DND-41 (cell line): ENCODE results near the gene DPP6.

ENCODE experiments used
- ATAC-seq: fragments of 200-7000 bp; cut with Tn5 transposase; 3 replicates; pipeline ENCODE4 v1.9.1; 2021; ENCODE audit warnings: low read depth; ENCODE audit not compliant: insufficient read depth
- DNase-seq: peaks from one replicate; pipeline ENCODE4 v3.0.0-alpha.2; 2020
- H2AFZ ChIP-seq: 2 replicates; pipeline ENCODE4 v1.6.0; 2012; ENCODE audit warnings: low read depth, low read length
- H3K27ac ChIP-seq: 2 replicates; pipeline ENCODE4 v1.5.1; 2012; ENCODE audit warnings: low read length, inconsistent platforms
- H3K27me3 ChIP-seq: fragments of 200-600 bp; sonication (generic); 2 replicates; pipeline ENCODE4 v1.6.0; 2012; ENCODE audit warnings: low read length, mild to moderate bottlenecking, inconsistent platforms; ENCODE audit not compliant: insufficient read depth, poor library complexity
- H3K36me3 ChIP-seq: 2 replicates; pipeline ENCODE4 v1.5.1; 2012; ENCODE audit warnings: low read length, inconsistent platforms; ENCODE audit not compliant: insufficient read depth
- H3K4me1 ChIP-seq: 2 replicates; pipeline ENCODE4 v1.5.1; 2012; ENCODE audit warnings: mild to moderate bottlenecking, low read length; ENCODE audit not compliant: insufficient read depth
- H3K4me2 ChIP-seq: 2 replicates; pipeline ENCODE4 v1.6.0; 2012; ENCODE audit warnings: mild to moderate bottlenecking, moderate library complexity, low read length, inconsistent platforms; ENCODE audit not compliant: insufficient read depth
- H3K4me3 ChIP-seq, 2 experiments: fragments of 200-600 bp in 1 of 2; shearing (Covaris generic) in 1 of 2; 2 replicates each; pipeline ENCODE4 v1.5.1; 2012 to 2016; ENCODE audit warnings: inconsistent platforms in 2 of 2, low read length in 2 of 2, mild to moderate bottlenecking in 2 of 2, low read depth in 1 of 2, moderate library complexity in 1 of 2
- H3K79me2 ChIP-seq: 2 replicates; pipeline ENCODE4 v1.6.0; 2012; ENCODE audit warnings: low read length, inconsistent platforms; ENCODE audit not compliant: insufficient read depth
- H3K9ac ChIP-seq: 2 replicates; pipeline ENCODE4 v1.6.0; 2012; ENCODE audit warnings: low read depth, mild to moderate bottlenecking, inconsistent platforms, low read length, moderate library complexity
- H3K9me3 ChIP-seq: 2 replicates; pipeline ENCODE4 v1.5.1; 2012; ENCODE audit warnings: low read length, moderate library complexity, mild to moderate bottlenecking, inconsistent platforms; ENCODE audit not compliant: insufficient read depth, severe bottlenecking
- H4K20me1 ChIP-seq: 2 replicates; pipeline ENCODE4 v1.6.0; 2012; ENCODE audit warnings: low read length; ENCODE audit not compliant: insufficient read depth
- EZH2 ChIP-seq: IDR thresholded peaks from 3 replicates; pipeline ENCODE4 v1.6.1; 2012; ENCODE audit warnings: borderline replicate concordance, low read depth, mild to moderate bottlenecking, moderate library complexity, low read length, inconsistent platforms; ENCODE audit not compliant: severe bottlenecking
- TF ChIP-seq, protein P1 (sequence below): IDR thresholded peaks from 2 replicates; pipeline ENCODE4 v1.5.1; 2012; ENCODE audit warnings: borderline replicate concordance, low read length, moderate library complexity, mild to moderate bottlenecking; ENCODE audit not compliant: poor library complexity, severe bottlenecking; ENCODE audit errors: extremely low read depth

DPP6 gene

DNA sequence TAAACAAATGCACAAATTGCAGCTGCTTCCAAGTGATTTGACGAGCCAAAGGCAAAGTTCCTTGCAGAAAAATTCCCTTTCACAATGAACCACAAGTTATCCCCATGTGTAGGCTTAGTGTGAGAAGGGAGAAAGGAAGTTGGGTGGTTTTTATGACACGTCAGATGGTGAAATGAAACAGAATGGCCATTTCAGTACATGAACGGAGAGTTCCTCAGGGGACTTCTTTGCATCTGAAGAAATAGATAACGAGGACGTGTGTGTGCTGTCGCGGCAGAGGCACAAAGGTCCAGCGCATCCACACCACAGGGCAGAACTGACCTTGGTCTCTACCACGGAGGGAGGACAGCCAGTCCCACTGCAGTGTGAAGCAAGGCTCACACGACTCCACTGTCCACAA lies 814.9 kb downstream of the DPP6 start:
- Histone ChIP-seq H3K36me3 (no peaks in the 10 kb centered on the region), H3K4me2 (no peak overlapping the region), H4K20me1 (no peaks in the 10 kb centered on the region), H3K4me1 (no peaks in the 10 kb centered on the region), H2AFZ (no peak overlapping the region), H3K9ac (no peak overlapping the region), H3K27ac (no peak overlapping the region), H3K9me3 (no peaks in the 10 kb centered on the region), H3K79me2 (no peaks in the 10 kb centered on the region), H3K4me3 (no peak overlapping the region), H3K27me3 (peaks cover 8% of the 10 kb centered on the region)
- ATAC-seq (no peak), DNase-seq (no peak)
- no peak for TF ChIP-seq EZH2
- TF ChIP-seq, protein P1, sequence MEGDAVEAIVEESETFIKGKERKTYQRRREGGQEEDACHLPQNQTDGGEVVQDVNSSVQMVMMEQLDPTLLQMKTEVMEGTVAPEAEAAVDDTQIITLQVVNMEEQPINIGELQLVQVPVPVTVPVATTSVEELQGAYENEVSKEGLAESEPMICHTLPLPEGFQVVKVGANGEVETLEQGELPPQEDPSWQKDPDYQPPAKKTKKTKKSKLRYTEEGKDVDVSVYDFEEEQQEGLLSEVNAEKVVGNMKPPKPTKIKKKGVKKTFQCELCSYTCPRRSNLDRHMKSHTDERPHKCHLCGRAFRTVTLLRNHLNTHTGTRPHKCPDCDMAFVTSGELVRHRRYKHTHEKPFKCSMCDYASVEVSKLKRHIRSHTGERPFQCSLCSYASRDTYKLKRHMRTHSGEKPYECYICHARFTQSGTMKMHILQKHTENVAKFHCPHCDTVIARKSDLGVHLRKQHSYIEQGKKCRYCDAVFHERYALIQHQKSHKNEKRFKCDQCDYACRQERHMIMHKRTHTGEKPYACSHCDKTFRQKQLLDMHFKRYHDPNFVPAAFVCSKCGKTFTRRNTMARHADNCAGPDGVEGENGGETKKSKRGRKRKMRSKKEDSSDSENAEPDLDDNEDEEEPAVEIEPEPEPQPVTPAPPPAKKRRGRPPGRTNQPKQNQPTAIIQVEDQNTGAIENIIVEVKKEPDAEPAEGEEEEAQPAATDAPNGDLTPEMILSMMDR = no peak

DNA sequence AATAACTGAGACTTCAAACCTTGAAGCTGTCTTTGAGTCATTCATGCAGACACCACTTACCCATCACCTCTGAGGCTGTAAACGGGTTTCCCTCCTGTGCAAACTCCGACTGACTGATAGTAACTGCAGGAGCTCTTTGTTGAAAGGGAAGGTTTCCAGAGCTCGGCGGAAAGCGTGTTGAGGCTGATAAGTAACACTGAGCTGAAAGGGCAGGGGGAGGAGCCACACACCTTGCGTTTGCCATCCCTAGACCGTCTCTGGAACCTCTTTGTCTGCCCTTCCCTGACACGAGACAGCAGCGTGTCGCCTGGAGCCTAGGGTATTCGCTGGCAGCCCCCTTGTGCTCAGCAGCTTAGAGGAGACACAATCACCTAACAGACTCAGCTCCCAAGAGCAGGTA lies 816.7 kb downstream of the DPP6 start:
- Histone ChIP-seq H3K9me3 (no peaks in the 10 kb centered on the region), H3K4me2 (no peak overlapping the region), H2AFZ (no peak overlapping the region), H3K4me3 (no peak overlapping the region), H3K4me1 (no peaks in the 10 kb centered on the region), H3K79me2 (no peaks in the 10 kb centered on the region), H3K27ac (no peak overlapping the region), H3K27me3 (peaks cover 8% of the 10 kb centered on the region), H4K20me1 (no peaks in the 10 kb centered on the region), H3K36me3 (no peaks in the 10 kb centered on the region), H3K9ac (no peak overlapping the region)
- TF ChIP-seq, protein P1 = no peak
- TF ChIP-seq EZH2 = no peak
- ATAC-seq (no peak), DNase-seq (no peak)

DNA sequence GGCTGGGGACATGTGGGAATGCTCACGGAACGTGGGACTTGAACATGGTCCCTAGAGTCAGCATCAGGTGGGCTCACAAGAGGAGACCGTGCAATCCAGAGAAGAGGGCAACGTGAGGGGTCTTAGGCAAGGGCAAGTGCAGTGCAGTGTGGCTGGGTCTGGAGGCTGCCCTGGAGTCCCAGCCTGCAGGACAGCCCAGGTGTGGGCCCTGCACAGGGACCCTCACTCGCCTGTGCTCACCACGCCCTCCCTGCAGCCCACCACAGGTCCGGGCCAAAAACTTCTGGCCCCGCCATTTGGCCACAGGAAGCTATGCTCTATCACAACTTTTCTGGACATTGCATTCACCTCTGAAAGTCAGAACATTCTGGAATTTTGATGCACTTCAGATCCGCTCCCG lies 817.2 kb downstream of the DPP6 start:
- Histone ChIP-seq H3K27ac (no peak overlapping the region), H3K79me2 (no peaks in the 10 kb centered on the region), H3K4me1 (no peaks in the 10 kb centered on the region), H3K36me3 (no peaks in the 10 kb centered on the region), H3K27me3 (peaks cover 8% of the 10 kb centered on the region), H3K9me3 (no peaks in the 10 kb centered on the region), H4K20me1 (no peaks in the 10 kb centered on the region), H2AFZ (no peak overlapping the region), H3K9ac (no peak overlapping the region), H3K4me2 (no peak overlapping the region), H3K4me3 (no peak overlapping the region)
- DNase-seq = no peak
- ATAC-seq = no peak
- no peak for TF ChIP-seq EZH2
- TF ChIP-seq, protein P1 = no peak

DNA sequence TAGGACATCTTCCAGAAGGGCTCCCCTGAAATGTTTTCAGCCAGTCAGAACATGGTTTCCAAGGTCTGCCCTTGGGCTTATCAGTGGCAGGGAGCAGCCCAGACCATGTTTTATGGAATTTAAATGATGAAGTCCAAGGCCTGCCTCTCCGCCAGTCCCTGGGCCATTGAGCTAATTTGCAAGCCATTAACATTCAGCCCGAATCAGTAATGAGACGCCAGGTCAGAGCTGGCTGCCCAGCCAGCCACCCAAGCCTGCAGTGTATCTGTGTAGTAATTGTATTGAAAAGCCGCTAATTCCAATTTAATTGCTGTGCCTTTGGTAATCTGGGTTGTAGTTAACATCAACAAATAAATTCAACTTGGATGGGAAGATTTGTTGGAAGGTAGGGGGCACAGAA lies 819.3 kb downstream of the DPP6 start:
- H3K9me3 ChIP-seq = no peaks in the 10 kb centered on the region
- no peak overlapping the region for H3K27ac ChIP-seq
- DNase-seq (no peak), ATAC-seq (no peak)
- TF ChIP-seq, protein P1 = no peak
- TF ChIP-seq EZH2 = no peak
- no peaks in the 10 kb centered on the region for H3K36me3 ChIP-seq
- H3K4me2 ChIP-seq = no peak overlapping the region
- H3K9ac ChIP-seq = no peak overlapping the region
- peaks cover 8% of the 10 kb centered on the region for H3K27me3 ChIP-seq
- no peaks in the 10 kb centered on the region for H4K20me1 ChIP-seq
- no peak overlapping the region for H3K4me3 ChIP-seq
- no peak overlapping the region for H2AFZ ChIP-seq
- H3K4me1 ChIP-seq = no peaks in the 10 kb centered on the region
- no peaks in the 10 kb centered on the region for H3K79me2 ChIP-seq
